Gastroesophageal sphincter (tissue), 4 donors: ENCODE results near the gene DNPH1. TPM values are rescaled to one million over a fixed set of nuclear protein-coding genes. Genes with fewer than 3 reads are reported as not detected.

Experiments
- ATAC-seq: fragments of 150-250 bp; one replicate; pipeline ENCODE4 v1.9.1; 2016; ENCODE audit warnings: mild to moderate bottlenecking, moderate library complexity
- H3K27ac ChIP-seq, 4 donors: fragments of 200-600 bp; sonication (generic) in 3 of 4; 1 replicate in 3 of 4; 2 replicates in 1 of 4; pipeline ENCODE4 v1.5.1; 2016 to 2019
- H3K27me3 ChIP-seq: fragments of 200-600 bp; sonication (generic); one replicate; pipeline ENCODE4 v1.5.1; 2019
- H3K36me3 ChIP-seq, 2 donors: fragments of 200-600 bp; sonication (generic); one replicate each; pipeline ENCODE4 v1.5.1; 2019; ENCODE audit warnings: control low read depth in 1 of 2
- H3K4me1 ChIP-seq, 3 donors: fragments of 200-600 bp; sonication (generic); 1 replicate in 2 of 3; 2 replicates in 1 of 3; pipeline ENCODE4 v1.5.1; 2016 to 2019; ENCODE audit warnings: control low read depth in 2 of 3
- H3K4me3 ChIP-seq, 2 donors: fragments of 200-600 bp; sonication (generic); one replicate each; pipeline ENCODE4 v1.5.1; 2019; ENCODE audit warnings: mild to moderate bottlenecking in 1 of 2, moderate library complexity in 1 of 2
- H3K9me3 ChIP-seq, 3 donors: fragments of 200-600 bp; sonication (generic); one replicate each; pipeline ENCODE4 v1.5.1; 2017 to 2019; ENCODE audit warnings: control low read depth in 2 of 3
- EP300 ChIP-seq: sonication (generic); formaldehyde crosslinking; IDR thresholded peaks from one replicate; pipeline ENCODE4 v1.6.1; 2017; ENCODE audit warnings: antibody characterized with exemption, mild to moderate bottlenecking
- POLR2A ChIP-seq, 2 donors: fragments of 450-650 bp; IDR thresholded peaks; one replicate each; pipeline ENCODE4 v1.6.1; 2017; ENCODE audit warnings: antibody characterized with exemption in 2 of 2, mild to moderate bottlenecking in 2 of 2, moderate library complexity in 1 of 2
- POLR2AphosphoS5 ChIP-seq: sonication (generic); formaldehyde crosslinking; IDR thresholded peaks from one replicate; pipeline ENCODE4 v1.6.1; 2017; ENCODE audit warnings: antibody characterized with exemption
- WGBS, 2 donors: methylation state at CpG; one replicate each; pipeline ENCODE4 v1.1.5; 2018; ENCODE audit warnings: low coverage in 1 of 2; 5-methylcytosine and 5-hydroxymethylcytosine counted together
- total RNA-seq, 4 donors: library from RNA; depleted of rRNA; stranded (reverse); fragments of >200 nt; gene quantifications; one replicate each; pipeline ENCODE4 v1.1.0, GENCODE V29; 2016
- TF ChIP-seq, protein P1 (sequence below), 4 experiments: fragments of 200-600 bp in 2 of 4; fragments of 450-650 bp in 2 of 4; sonication (generic) in 1 of 4; IDR thresholded peaks; one replicate each; pipeline ENCODE4 v1.5.1; 2017 to 2019; ENCODE audit warnings: antibody characterized with exemption in 4 of 4, mild to moderate bottlenecking in 2 of 4, moderate library complexity in 2 of 4

The DNPH1 gene
- total RNA-seq, 4 donors from 2014 or later, result 66.5 to 95.0 (median 86.6) TPM

DNA sequence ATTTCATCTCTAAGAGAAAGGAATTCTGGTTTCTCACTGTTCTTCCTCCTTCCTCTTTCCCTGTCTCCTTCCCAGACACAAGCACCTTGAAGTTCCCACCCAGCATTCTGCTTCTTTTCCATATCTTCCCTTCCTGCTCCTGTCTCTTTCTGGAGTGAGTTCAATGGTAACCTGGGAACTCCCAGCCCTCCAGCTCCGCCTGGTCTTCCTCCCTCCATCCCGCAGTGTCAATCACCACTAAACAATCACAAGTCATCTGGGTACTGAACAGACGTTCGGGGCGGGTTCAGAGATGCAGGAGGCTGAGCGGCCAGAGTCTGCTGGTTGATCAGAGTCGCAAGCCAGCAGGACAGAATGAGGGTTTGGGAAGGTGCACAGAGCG lies 21.7 kb upstream of the DNPH1 start:
- Histone ChIP-seq H3K27me3 (peaks cover 51% of the 10 kb centered on the region), H3K4me3 (no peak overlapping the region), H3K36me3 (no peaks in the 10 kb centered on the region), H3K4me1 (peaks cover 0 to 24% (median 11%) of the 10 kb centered on the region in 3 donors), H3K27ac (no peak overlapping the region), H3K9me3 (no peaks in the 10 kb centered on the region)
- WGBS, 2 donors, result 9 to 33% methylated on average over 1 to 8 of the region's 8 CpGs
- no peak for ATAC-seq
- TF ChIP-seq POLR2A (IDR thresholded peaks at IDR 0.05) (no peak), POLR2AphosphoS5 (no peak), EP300 (no peak)
- TF ChIP-seq, protein P1, sequence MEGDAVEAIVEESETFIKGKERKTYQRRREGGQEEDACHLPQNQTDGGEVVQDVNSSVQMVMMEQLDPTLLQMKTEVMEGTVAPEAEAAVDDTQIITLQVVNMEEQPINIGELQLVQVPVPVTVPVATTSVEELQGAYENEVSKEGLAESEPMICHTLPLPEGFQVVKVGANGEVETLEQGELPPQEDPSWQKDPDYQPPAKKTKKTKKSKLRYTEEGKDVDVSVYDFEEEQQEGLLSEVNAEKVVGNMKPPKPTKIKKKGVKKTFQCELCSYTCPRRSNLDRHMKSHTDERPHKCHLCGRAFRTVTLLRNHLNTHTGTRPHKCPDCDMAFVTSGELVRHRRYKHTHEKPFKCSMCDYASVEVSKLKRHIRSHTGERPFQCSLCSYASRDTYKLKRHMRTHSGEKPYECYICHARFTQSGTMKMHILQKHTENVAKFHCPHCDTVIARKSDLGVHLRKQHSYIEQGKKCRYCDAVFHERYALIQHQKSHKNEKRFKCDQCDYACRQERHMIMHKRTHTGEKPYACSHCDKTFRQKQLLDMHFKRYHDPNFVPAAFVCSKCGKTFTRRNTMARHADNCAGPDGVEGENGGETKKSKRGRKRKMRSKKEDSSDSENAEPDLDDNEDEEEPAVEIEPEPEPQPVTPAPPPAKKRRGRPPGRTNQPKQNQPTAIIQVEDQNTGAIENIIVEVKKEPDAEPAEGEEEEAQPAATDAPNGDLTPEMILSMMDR (IDR thresholded peaks at IDR 0.05), result no peak

DNA sequence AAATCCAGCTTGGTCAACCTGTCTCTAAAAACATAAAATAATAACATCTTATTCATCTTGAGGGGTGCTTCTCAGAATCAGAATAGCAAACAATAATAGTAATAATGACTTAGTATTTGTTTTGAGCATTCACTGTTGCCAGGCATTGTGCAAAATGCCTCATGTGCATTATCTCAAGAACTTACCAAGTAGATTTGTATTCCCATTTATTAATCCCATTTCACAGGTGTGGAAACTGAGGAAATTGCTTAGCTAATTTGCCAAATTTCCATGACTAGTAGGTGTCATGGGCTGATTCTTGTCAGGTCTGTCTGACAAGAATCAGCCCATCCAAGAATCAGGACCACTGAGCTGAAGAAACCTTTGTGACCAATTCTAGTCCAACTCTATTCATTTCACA lies 19.5 kb upstream of the DNPH1 start:
- Histone ChIP-seq H3K4me1 (peaks cover 0 to 24% (median 11%) of the 10 kb centered on the region in 3 donors), H3K9me3 (no peaks in the 10 kb centered on the region), H3K4me3 (no peak overlapping the region), H3K36me3 (no peaks in the 10 kb centered on the region), H3K27me3 (peaks cover 51% of the 10 kb centered on the region), H3K27ac (no peak overlapping the region)
- no peak for TF ChIP-seq POLR2AphosphoS5
- TF ChIP-seq, protein P1 (IDR thresholded peaks at IDR 0.05), result no peak
- no peak for TF ChIP-seq EP300
- no peak for TF ChIP-seq POLR2A (IDR thresholded peaks at IDR 0.05)
- ATAC-seq, result no peak

DNA sequence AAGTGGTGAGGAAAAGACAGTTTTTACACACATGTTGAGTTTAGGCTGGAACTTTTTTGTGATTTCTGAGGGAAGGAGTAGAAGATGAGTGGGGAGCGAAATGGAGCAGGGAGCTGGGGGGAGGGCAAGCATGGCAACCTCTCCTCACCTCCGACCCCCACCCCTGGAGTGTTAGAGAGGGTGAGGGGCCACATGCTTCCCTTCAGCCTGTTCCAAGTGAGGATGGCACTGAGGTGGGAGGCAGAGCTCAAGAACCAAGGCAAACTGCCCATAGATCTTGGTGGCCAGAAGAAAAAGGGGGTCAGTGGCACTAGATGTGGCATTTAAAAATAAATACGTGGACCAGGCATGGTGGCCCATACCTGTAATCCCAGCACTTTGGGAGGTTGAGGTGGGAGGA lies 18.8 kb upstream of the DNPH1 start:
- Histone ChIP-seq H3K4me3 (no peak overlapping the region), H3K27ac (no peak overlapping the region), H3K9me3 (no peaks in the 10 kb centered on the region), H3K36me3 (no peaks in the 10 kb centered on the region), H3K4me1 (peaks cover 0 to 24% (median 11%) of the 10 kb centered on the region in 3 donors), H3K27me3 (peaks cover 51% of the 10 kb centered on the region)
- WGBS, 2 donors, result 57 to 70% methylated on average over 2 of the region's 3 CpGs
- TF ChIP-seq POLR2AphosphoS5, result no peak
- TF ChIP-seq, protein P1 (IDR thresholded peaks at IDR 0.05), result no peak
- TF ChIP-seq EP300, result no peak
- no peak for ATAC-seq

DNA sequence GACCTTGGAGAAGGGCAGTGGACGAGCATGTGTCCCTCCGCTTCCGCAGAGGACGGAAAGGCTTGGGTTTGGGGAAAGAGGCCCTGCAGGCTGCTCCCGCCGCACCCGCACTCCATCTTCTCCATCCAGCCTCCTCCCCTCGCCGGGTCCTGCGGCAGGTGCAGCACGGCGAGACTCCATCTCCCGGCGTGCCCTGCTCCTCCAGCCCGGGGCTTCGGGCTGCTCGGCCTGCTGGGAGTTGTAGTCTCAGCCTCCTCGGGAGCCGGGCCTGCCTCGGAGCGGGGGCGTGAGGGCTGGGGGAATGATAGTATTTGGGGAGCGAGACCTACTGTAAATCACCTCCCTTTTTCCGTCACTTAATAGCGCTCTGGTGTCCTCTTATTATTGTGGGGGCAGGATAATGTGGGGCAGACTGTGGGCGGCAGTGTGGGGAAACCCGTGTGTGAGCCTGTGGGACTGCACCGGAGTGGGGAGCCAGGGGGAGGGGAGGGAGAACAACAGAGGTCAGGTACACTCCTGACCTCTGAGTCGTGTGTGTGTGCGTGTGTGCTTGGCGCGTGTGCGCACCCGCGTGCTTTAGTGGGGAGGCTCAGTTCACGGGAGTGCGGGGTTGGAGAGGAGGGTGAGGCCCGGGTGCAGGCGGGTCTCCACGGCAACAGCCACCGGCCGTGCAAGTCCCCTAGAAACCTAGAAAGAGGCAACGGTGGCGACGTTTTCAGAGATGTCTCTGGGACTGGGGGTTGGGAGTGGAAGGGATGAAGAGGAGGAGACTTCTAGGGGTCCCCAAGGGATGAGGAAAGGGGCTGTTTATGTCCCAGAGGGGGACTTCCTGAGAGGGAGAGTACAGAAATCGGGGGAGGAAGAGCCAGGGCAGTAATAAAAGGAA lies 18.1 kb upstream of the DNPH1 start:
- H3K4me3 ChIP-seq, result peak overlapping the region; percentile 35 to 59
- H3K36me3 ChIP-seq, result no peaks in the 10 kb centered on the region
- peak overlapping the region in 3 of 4 donors; percentile 46 to 50 (median 49) for H3K27ac ChIP-seq
- H3K4me1 ChIP-seq, result peaks cover 0 to 24% (median 11%) of the 10 kb centered on the region in 3 donors
- H3K9me3 ChIP-seq, result no peaks in the 10 kb centered on the region
- ATAC-seq, result peak; percentile 95
- peaks cover 51% of the 10 kb centered on the region for H3K27me3 ChIP-seq
- WGBS, 2 donors, result 2 to 5% methylated on average over 8 to 14 of the region's 46 CpGs
- TF ChIP-seq, protein P1 (IDR thresholded peaks at IDR 0.05), result peak in 2 of 4 experiments; percentile 18 to 24
- TF ChIP-seq POLR2AphosphoS5 (no peak), POLR2A (IDR thresholded peaks at IDR 0.05) (peak in 1 of 2 donors; percentile 10), EP300 (no peak)
